ENCODE measurements around the gene RUNX1.

DNA sequence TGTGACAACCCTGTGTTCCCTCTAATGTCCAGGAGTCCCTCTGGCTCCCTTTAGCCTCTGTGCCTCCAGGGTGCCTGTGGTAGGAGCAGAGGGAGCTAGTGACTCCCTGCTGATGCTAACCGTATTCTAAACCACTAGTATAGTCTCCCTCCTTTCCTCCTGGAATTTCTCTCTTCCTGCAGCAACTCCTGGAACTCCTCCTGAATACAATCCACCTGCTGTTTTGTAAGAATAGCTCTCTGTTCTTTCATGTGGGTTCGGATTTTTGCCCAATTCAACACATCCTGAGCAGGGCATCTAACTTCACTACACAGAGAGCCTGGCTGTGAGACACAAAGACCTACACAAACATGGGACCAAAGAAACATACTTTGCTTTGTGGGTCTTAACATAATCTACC, 107.9 kb downstream of the RUNX1 start:
- TF ChIP-seq, protein P1, sequence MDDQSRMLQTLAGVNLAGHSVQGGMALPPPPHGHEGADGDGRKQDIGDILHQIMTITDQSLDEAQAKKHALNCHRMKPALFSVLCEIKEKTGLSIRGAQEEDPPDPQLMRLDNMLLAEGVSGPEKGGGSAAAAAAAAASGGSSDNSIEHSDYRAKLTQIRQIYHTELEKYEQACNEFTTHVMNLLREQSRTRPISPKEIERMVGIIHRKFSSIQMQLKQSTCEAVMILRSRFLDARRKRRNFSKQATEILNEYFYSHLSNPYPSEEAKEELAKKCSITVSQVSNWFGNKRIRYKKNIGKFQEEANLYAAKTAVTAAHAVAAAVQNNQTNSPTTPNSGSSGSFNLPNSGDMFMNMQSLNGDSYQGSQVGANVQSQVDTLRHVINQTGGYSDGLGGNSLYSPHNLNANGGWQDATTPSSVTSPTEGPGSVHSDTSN (IDR thresholded peaks at IDR 0.05) = no peak
- TF ChIP-seq, protein P2, sequence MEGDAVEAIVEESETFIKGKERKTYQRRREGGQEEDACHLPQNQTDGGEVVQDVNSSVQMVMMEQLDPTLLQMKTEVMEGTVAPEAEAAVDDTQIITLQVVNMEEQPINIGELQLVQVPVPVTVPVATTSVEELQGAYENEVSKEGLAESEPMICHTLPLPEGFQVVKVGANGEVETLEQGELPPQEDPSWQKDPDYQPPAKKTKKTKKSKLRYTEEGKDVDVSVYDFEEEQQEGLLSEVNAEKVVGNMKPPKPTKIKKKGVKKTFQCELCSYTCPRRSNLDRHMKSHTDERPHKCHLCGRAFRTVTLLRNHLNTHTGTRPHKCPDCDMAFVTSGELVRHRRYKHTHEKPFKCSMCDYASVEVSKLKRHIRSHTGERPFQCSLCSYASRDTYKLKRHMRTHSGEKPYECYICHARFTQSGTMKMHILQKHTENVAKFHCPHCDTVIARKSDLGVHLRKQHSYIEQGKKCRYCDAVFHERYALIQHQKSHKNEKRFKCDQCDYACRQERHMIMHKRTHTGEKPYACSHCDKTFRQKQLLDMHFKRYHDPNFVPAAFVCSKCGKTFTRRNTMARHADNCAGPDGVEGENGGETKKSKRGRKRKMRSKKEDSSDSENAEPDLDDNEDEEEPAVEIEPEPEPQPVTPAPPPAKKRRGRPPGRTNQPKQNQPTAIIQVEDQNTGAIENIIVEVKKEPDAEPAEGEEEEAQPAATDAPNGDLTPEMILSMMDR (IDR thresholded peaks at IDR 0.05) = no peak
- no peak for TF ChIP-seq RFX5 (IDR thresholded peaks at IDR 0.05; ENCODE audit: low read length)
- no peak for TF ChIP-seq SIN3A (IDR thresholded peaks at IDR 0.05; ENCODE audit: borderline replicate concordance, low read depth, low read length)
- TF ChIP-seq RAD21 (IDR thresholded peaks at IDR 0.05; ENCODE audit: low read length) = no peak
- no peak for TF ChIP-seq RXRA (IDR thresholded peaks at IDR 0.05; ENCODE audit: borderline replicate concordance, low read depth)
- no peak for TF ChIP-seq NFIC (IDR thresholded peaks at IDR 0.05; ENCODE audit: borderline replicate concordance)
- TF ChIP-seq, protein P3, sequence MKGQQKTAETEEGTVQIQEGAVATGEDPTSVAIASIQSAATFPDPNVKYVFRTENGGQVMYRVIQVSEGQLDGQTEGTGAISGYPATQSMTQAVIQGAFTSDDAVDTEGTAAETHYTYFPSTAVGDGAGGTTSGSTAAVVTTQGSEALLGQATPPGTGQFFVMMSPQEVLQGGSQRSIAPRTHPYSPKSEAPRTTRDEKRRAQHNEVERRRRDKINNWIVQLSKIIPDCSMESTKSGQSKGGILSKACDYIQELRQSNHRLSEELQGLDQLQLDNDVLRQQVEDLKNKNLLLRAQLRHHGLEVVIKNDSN (IDR thresholded peaks at IDR 0.05; ENCODE audit: borderline replicate concordance, low read depth) = no peak
- TF ChIP-seq, protein P4, sequence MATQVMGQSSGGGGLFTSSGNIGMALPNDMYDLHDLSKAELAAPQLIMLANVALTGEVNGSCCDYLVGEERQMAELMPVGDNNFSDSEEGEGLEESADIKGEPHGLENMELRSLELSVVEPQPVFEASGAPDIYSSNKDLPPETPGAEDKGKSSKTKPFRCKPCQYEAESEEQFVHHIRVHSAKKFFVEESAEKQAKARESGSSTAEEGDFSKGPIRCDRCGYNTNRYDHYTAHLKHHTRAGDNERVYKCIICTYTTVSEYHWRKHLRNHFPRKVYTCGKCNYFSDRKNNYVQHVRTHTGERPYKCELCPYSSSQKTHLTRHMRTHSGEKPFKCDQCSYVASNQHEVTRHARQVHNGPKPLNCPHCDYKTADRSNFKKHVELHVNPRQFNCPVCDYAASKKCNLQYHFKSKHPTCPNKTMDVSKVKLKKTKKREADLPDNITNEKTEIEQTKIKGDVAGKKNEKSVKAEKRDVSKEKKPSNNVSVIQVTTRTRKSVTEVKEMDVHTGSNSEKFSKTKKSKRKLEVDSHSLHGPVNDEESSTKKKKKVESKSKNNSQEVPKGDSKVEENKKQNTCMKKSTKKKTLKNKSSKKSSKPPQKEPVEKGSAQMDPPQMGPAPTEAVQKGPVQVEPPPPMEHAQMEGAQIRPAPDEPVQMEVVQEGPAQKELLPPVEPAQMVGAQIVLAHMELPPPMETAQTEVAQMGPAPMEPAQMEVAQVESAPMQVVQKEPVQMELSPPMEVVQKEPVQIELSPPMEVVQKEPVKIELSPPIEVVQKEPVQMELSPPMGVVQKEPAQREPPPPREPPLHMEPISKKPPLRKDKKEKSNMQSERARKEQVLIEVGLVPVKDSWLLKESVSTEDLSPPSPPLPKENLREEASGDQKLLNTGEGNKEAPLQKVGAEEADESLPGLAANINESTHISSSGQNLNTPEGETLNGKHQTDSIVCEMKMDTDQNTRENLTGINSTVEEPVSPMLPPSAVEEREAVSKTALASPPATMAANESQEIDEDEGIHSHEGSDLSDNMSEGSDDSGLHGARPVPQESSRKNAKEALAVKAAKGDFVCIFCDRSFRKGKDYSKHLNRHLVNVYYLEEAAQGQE (IDR thresholded peaks at IDR 0.05; ENCODE audit: low read depth, low read length) = no peak
- no peak for TF ChIP-seq EP300 (IDR thresholded peaks at IDR 0.05; ENCODE audit: borderline replicate concordance in 1 of 2, low read depth in 1 of 2, low read length in 1 of 2)
- no peak for TF ChIP-seq GABPA (IDR thresholded peaks at IDR 0.05; ENCODE audit: low read depth)
- no peak for TF ChIP-seq TEAD4 (IDR thresholded peaks at IDR 0.05; ENCODE audit: borderline replicate concordance, insufficient read depth)
- TF ChIP-seq YY1 (IDR thresholded peaks at IDR 0.05; ENCODE audit: low read depth) = no peak
- TF ChIP-seq, protein P5, sequence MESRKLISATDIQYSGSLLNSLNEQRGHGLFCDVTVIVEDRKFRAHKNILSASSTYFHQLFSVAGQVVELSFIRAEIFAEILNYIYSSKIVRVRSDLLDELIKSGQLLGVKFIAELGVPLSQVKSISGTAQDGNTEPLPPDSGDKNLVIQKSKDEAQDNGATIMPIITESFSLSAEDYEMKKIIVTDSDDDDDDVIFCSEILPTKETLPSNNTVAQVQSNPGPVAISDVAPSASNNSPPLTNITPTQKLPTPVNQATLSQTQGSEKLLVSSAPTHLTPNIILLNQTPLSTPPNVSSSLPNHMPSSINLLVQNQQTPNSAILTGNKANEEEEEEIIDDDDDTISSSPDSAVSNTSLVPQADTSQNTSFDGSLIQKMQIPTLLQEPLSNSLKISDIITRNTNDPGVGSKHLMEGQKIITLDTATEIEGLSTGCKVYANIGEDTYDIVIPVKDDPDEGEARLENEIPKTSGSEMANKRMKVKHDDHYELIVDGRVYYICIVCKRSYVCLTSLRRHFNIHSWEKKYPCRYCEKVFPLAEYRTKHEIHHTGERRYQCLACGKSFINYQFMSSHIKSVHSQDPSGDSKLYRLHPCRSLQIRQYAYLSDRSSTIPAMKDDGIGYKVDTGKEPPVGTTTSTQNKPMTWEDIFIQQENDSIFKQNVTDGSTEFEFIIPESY (IDR thresholded peaks at IDR 0.05; ENCODE audit: borderline replicate concordance, low read depth) = no peak
